NCI-H1417 treated with DMSO at 0.1 percent for 48 hours (cell line): ENCODE measurements around the gene PRC1.
"Not testable (repeated sequence)": the region's sequence is repeated elsewhere in the genome, so short reads cannot be mapped to it uniquely, and the experiment has no call there.

Experiments used
- DNase-seq: peaks from one replicate; lab custom pipeline; 2025; lab: John Stamatoyannopoulos, UW

Gene PRC1

GRCh38 chr15:90934256-90934948, 59.9 kb downstream of the PRC1 start:
- DNase-seq, result peak; percentile 75

- DNase-seq, result no peak
Observed at GRCh38 chr15:90933301-90933700, 61.0 kb downstream of the PRC1 start.

- no peak for DNase-seq
Observed at GRCh38 chr15:90932660-90932991, 61.7 kb downstream of the PRC1 start.

DNA sequence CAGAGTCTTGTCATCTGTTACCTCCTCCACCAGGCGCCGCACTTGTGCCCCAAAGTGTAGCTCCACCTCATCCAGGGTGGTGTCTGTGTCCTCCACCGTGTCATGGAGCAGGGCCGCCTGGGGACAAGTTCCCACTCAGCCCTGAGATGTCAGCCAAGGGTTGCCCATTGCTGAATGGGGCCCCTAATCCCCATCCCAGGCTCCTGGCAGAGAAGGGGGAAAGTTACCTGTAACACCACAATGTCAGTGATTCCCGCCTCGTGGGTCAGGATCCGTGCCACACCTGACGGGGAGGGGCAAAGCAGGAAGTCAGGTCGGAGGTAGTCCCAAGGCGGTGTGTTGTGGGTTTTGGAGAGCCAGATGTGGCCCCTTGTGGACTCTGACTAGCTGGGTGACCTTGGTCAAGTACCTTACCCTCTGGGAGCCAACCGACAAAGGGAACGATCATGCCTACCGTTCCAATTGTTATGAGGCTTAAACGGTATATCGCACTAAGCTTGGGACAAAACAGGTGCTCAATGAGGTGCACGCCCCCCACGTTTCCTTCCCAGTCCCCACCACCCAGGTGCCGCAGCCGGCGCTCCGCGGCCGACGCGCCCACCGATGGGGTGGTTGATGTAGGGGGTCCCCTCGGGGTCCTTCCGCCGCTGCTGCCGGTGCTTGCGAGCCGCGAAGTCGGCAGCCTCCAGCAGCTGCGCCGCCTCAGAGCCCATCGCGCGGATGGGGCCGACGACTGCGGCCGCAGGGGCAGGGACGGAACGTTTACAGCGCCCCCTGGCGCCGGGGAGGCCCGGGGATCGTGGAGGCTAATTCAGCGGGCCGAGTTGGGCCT, 62.3 kb downstream of the PRC1 start, which contains the start of gene HDDC3:
TSS of gene HDDC3 (minus strand) at position 722 of the 832 bp plus-strand sequence. CDS start at position 713, 9 bp downstream.
- DNase-seq, result peak; percentile 44

GRCh38 chr15:90931575-90931827, 62.8 kb downstream of the PRC1 start:
- DNase-seq, result no peak

GRCh38 chr15:90930861-90931574, 63.3 kb downstream of the PRC1 start:
- DNase-seq, result no peak

GRCh38 chr15:90929246-90930019, 64.9 kb downstream of the PRC1 start:
- DNase-seq, result no peak

- DNase-seq, result not testable (repeated sequence)
Observed at GRCh38 chr15:90928106-90928505, 66.2 kb downstream of the PRC1 start.

GRCh38 chr15:90926766-90927165, 67.6 kb downstream of the PRC1 start:
- DNase-seq, result not testable (repeated sequence)

DNA sequence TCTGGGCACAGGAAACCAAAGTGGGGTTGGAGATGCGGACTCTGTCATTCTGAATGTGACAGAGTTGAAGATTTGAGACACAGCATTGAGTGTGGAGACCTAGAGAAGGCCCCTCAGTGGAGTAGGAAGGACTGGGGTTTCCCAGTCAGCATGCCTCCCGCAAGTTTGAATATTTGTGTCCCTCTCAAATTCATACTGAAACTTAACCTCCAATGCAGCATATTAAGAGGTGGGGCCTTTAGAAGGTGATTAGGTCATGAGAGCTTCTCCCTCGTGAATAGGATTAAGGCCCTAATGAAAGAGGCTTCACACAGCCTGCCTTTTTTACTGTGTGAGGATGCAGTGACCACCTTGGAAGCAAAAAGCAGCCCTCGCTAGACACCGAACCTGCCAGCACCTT, 70.0 kb downstream of the PRC1 start:
- DNase-seq, result no peak

DNA sequence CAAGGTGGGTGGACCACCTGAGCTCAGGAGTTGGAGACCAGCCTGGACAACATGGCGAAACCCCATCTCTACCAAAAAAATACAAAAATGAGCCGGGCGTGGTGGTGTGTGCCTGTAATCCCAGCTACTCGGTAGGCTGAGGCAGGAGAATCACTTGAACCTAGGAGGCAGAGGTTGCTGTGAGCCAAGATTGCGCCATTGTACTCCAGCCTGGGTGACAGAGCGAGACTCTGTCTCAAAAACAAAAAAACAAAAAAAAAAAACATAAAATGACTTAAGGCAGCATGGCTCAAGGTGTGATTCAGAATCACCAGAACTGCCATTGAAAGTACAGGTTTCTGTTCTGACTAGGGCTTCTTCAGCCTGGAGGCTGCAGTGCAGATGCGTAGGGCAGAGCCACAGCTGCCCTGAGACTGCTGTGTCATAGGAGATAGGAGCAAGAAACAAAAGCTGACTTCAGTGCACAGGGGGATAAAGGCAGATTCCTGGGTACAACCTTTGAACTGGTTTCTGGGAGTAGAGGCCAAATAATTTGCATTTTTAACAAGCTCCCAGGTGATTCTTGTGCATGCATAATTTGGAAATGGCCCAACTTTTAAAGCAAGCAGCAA, 71.5 kb downstream of the PRC1 start:
- DNase-seq, result not testable (repeated sequence)

DNA sequence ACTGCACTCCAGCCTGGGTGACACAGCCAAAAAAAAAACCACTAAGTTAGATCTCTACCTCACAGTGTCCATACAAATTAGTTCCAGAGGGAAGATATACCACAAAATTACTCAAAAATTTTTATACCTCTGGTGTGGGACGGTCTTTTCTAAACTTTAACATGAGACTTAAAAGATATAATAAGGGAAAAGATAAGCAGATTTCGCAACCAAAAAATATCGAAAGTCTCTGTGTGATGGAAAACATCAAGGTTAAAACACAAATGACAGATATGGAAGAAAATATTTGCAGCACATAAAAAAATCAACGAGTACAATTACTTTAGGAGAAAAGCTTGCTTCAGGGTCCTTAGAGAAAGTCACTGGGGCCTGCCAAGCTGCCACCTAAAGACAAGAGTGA, 72.4 kb downstream of the PRC1 start:
- DNase-seq, result no peak

DNA sequence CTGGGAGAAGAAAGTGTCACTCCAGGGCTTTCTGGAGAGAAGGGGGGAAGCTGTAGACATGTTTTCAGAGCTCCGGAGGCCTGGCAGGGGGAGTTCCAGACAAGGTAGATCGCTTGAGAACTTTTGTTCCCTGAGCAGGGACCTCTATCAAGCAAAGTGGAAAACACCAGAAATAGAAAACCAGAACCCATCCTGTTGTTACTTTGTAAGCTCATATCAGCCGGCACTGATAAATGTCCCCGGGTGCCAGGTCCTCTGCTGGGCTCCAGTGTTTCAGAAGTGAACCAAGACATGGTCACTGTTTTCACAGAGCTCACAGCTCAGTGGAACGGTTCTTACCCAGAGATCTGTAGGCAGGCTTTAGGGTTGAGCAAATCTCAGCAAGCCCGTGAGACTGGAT, 75.5 kb downstream of the PRC1 start:
- no peak for DNase-seq

DNA sequence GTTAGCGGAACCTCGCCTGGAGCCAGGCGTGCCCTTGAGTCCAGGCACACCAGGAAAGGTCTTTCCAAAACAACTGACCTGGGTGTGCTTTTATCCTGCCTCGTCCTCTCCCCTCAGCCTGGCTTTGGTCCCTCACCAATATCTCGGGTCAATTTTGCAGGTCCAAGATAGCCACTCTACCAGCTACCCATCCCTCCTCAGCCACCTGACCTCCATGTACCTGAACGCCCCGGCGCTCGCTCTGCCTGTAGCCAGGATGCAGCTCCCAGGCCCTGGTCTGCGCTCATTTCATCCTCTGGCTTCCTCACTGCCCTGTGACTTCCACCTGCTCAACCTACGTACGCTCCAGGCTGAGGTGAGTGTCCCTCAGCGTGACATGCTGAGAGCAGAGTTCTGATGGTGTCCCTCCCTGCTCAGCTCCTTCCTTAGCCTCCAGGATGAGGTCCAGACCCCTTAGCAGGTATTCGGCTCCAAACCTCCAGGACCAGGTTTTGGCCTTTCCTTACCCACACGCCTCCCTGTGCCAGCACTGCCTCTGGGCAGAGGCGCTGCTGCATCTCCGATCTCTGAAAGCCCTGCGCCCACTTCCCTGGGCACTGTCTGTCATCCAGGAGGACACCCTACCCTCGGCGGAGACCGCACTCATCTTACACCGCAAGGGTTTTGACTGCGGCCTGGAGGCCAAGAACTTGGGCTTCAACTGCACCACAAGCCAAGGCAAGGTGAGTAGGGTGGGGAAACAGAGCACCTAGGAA, 76.1 kb downstream of the PRC1 start:
- no peak for DNase-seq

DNA sequence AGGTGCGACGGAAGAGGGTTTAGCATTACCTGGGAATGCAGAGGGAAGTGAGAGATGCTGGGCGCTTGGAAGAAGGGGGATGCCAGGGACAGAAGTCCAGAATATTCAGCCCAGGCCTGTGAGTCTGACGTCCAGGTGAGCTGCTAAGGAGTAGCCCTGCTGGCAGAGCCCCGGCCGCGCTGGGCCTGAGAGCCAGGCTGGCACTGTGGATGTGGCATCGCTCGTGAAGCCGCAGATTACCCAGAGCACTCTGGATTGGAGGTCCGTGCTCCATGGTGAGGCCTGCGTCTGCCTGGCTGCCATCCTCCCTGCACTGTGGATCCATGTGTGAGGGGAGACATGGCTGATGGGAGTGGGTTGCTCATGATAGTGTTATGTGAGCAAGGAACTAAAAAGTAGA, 76.8 kb downstream of the PRC1 start:
- DNase-seq, result no peak

- no peak for DNase-seq
Observed at GRCh38 chr15:90916461-90916860, 77.9 kb downstream of the PRC1 start.
